GM19238 (cell line): ENCODE measurements around the gene TBC1D10B.
"Not testable (repeated sequence)": the region's sequence is repeated elsewhere in the genome, so short reads cannot be mapped to it uniquely, and the experiment has no call there.

ENCODE experiments used
- DNase-seq: peaks from one replicate; pipeline ENCODE4 v3.0.0; 2011; ENCODE audit warnings: low spot score; ENCODE audit not compliant: insufficient read length

Gene TBC1D10B

DNA sequence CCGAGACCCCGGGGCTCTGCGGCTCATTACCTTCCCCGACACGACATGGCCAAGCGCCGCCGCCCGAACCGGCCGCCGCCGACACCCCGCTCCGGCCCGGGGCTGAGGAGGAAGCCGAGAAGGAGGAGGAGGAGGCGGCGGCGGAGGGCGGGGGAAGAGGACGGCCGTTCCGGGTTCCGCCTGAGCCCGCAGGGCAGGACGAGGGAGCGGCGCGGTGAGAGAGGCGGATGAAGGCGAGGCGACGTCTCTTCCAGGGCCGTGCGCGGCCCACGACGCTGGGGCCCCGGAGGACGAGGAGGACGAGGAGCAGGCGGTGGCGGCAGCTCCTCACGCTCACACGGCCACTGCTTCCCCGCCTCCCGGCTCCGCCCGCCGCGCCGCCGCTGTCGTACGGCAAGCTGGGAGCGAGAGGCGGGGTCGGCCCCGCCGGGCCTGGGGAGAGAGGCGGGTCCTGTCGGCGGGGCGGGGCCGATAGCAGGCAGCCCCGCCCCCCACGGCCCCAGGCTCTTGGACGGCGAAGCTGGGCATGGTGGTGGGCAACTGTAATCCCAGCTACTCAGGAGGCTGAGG, 35.2 kb downstream of the TBC1D10B start:
- not testable (repeated sequence) for DNase-seq

DNA sequence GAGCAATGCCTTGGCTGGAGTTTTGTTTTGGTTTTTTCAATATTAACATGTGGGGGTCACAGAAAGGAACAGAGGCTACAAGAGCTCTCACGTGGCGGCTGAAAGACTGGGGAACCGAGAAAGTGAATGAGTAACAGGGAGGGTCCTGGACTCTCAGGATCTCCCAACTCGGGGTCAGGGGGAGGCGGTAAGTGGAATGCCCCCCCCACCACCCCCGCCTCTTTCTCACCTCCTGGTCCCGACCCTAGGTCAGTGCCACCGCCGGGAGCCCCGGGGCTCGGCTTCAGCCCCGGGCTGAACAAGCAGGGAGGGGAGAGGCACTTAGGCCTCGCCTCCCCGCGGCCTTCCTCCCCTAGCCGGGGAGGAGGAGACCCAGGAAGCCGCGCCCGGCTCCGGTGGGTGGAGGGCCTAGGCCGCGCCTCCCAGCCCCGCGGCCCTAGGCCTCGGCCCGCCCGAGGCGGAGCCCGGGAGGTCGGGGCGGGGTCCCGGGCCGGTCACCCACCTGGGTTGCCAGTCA, 35.8 kb downstream of the TBC1D10B start:
- not testable (repeated sequence) for DNase-seq

DNA sequence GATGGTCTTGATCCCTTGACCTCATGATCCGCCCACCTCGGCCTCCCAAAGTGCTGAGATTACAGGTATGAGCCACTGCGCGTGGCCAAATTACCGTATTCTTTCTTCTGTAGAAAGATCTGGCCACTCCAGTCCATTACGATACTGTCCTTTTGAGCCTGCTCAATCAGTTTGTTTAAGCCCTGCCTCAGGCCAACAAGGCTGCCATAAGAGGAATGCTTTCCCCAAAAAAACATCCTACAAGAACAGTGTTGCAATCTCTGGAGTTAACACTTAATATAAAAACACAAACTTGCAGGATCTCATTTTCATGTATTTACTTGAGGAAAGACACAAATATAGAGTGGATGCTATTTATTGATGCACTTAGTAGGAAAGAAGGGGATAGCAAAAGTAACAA, 46.1 kb downstream of the TBC1D10B start:
- not testable (repeated sequence) for DNase-seq

DNA sequence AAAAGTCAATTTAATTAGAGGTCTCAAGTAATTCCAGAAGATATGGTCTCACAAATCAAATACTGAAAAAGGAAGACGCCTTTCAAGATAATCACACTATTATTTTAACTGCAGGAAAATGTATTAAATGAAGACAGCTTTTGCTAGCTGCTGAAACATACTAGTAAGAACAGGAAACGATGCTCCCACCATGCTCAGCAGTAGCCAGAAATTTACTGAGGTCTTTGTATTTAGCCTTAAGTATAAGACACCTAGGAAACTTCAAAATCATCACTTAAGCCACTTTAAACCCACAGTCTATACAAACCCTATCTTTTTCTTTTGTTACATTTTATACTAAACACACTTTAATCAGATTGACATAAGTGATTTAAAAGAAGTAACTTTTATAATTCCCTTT, 51.6 kb downstream of the TBC1D10B start:
- not testable (repeated sequence) for DNase-seq

DNA sequence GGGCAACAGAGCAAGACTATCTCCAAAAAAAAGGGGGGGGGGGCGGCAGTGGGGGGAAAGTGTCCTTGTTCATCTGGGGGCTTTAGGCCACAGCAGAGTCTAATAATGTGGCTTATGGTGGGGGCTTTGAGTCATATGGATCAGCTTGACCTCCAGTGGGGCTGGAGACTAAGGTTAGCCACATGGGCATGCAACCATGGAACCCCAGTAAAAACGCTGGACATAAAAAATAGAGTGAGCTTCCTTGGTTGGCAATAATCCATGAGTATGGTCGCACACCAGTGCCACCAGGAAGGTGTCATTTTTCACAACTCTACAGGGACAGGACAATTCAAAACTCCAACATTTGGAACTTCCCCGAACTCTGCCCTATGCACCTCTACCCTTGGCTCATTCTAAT, 59.4 kb downstream of the TBC1D10B start:
- DNase-seq, result not testable (repeated sequence)

- not testable (repeated sequence) for DNase-seq
These were observed 61.0 kb downstream of the TBC1D10B start for GRCh38 chr16:30309255-30309654.
